Cerebellar nuclear complex (tissue), 1 donor: ENCODE results near the gene OXGR1.
"Not testable (repeated sequence)": the region's sequence is repeated elsewhere in the genome, so short reads cannot be mapped to it uniquely, and the experiment has no call there.

Experiments used
- DNase-seq, 2 experiments: peaks; one replicate each; lab custom pipeline; 2025; lab: John Stamatoyannopoulos, UW

OXGR1 gene

GRCh38 chr13:97005625-97006262 lies 11.5 kb upstream of the OXGR1 start:
- DNase-seq, result no peak

- no peak for DNase-seq
Observed at GRCh38 chr13:97004886-97005285, 10.6 kb upstream of the OXGR1 start.

- DNase-seq, result no peak
Observed at GRCh38 chr13:97004096-97004876, 10.0 kb upstream of the OXGR1 start.

GRCh38 chr13:97003071-97003470 lies 8.8 kb upstream of the OXGR1 start:
- no peak for DNase-seq

DNA sequence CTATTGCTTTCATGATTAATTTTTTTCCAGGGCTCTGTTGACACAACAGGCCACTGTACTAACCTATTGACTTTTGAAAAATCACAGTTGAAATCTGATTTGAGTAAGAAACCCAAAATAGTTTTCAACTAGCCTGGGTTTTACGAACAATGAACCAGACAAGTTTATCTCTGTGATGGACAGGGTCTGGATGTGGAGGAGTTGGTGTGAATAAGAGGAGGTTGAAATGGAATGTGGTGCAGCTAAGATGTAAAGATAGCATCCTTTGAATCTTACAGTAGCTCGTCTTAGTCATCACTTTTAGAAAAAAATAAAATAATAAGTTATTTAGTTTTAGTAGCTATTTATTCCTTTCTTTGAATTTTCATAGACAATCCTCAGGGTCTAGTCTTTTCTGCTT lies 8.3 kb upstream of the OXGR1 start:
- no peak for DNase-seq

- DNase-seq, result no peak
Observed at GRCh38 chr13:97001636-97002035, 7.4 kb upstream of the OXGR1 start.

GRCh38 chr13:97000295-97000925 lies 6.1 kb upstream of the OXGR1 start:
- DNase-seq, result no peak

DNA sequence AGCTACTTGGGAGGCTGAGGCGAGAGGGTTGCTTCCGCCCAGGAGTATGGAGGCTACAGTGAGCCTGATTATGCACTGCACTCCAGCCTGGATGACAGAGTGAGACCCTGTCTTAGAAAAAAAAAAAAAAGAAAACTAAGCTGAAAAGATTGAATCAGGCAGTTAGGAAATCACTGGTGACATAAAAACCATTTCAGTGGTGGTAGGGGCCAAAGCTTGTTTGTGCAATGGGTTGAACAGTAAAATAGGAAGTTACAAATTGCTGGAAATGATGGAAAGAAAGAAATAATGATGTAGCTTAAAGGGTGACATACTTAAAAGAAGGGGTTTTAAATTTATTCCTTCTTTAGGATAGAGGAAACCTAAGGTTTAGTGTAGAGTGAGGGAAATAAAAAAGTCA lies 4.8 kb upstream of the OXGR1 start:
- DNase-seq, result no peak

GRCh38 chr13:96998051-96998450 lies 3.8 kb upstream of the OXGR1 start:
- no peak for DNase-seq

GRCh38 chr13:96996886-96997285 lies 2.6 kb upstream of the OXGR1 start:
- DNase-seq, result no peak

- no peak for DNase-seq
Observed at GRCh38 chr13:96996107-96996506, 1.8 kb upstream of the OXGR1 start.

GRCh38 chr13:96994858-96995243 lies 575 bp upstream of the OXGR1 start:
- DNase-seq, result no peak

- no peak for DNase-seq
Observed at GRCh38 chr13:96993634-96994016, 651 bp downstream of the OXGR1 start.

DNA sequence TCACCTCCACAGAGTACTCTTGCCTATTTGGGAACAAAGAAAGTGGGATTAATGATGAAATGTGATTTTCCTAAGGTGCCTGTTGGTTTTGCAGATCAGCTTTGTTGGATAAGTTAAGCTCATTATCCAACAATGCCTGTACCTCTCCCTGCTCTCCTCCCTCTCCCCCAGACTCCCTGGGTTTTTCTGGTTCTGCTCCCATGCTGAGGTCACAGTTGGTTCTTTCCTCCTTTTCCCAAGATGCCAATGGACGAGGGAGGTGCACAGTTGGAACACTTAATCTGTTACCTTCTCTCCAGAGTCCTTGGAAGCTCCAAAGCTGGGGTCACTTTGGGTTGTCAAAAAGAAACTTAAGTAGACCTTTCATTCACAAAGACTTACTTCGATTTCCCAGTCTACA lies 1.6 kb downstream of the OXGR1 start:
- DNase-seq, result no peak

DNA sequence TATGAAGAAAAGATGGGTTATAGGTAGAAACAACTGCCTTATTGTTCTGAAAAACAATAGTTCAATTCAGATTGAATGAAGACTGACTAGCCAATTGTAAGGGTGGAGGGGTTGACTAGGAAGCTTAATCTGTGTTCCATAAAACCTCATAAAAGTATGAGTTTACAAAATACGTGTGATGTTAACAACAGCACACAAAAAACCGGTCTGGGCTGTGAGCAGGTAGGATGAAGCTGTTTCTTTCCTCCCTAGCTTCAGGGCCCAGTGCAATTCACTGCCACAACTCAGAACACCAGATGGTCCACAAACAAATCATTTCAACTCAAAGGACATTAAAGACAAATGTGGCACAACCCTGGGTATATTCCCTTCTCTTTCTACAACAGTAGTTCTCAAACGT lies 3.2 kb downstream of the OXGR1 start:
- no peak for DNase-seq

GRCh38 chr13:96988441-96988840 lies 5.8 kb downstream of the OXGR1 start:
- no peak for DNase-seq

DNA sequence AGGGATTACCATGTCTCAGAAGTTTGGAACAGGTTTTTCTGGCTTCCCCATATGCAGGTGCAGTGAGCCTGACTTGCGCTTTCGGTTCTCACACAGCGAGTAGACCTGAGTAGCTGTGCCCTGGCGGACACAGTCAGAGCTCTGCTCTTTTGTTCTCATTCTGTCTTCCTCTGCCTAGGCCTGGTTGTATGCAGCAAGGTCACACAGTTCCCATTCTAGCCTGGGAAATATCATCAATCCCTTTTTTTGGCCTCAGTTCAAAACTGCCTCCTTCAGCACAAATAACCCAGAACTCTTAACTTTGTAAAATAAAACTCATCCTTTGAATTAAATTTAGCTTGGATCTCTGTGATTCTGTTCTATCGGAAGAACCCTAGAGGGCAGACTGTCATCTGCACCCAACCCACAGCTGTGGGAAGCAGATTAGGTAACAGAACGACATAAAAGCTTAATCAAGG lies 10.2 kb downstream of the OXGR1 start:
- no peak for DNase-seq

- DNase-seq, result no peak
Observed at GRCh38 chr13:96982672-96983071, 11.6 kb downstream of the OXGR1 start.

DNA sequence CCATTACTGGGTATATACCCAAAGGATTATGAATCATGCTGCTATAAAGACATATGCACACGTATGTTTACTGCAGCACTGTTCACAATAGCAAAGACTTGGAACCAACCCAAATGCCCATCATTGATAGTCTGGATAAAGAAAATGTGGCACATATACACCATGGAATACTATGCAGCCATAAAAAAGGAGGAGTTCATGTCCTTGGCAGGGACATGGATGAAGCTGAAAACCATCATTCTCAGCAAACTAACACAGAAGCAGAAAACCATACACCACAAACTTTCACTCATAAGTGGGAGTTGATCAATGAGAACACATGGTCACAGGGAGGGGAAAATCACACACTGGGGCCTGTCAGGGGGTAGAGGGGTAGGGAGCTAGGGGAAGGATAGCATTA lies 14.4 kb downstream of the OXGR1 start:
- not testable (repeated sequence) for DNase-seq

- DNase-seq, result no peak
Observed at GRCh38 chr13:96968027-96968426, 26.2 kb downstream of the OXGR1 start.

GRCh38 chr13:96967248-96967745 lies 27.0 kb downstream of the OXGR1 start:
- no peak for DNase-seq

- no peak for DNase-seq
Observed at GRCh38 chr13:96966415-96967102, 27.7 kb downstream of the OXGR1 start.
